ENCODE measurements around the gene ABHD12B. TPM values are rescaled to one million over a fixed set of nuclear protein-coding genes. Genes with fewer than 3 reads are reported as not detected.

ABHD12B gene
- polyA plus RNA-seq, 3 donors, result 0.45 to 0.54 TPM; not detected in 1

DNA sequence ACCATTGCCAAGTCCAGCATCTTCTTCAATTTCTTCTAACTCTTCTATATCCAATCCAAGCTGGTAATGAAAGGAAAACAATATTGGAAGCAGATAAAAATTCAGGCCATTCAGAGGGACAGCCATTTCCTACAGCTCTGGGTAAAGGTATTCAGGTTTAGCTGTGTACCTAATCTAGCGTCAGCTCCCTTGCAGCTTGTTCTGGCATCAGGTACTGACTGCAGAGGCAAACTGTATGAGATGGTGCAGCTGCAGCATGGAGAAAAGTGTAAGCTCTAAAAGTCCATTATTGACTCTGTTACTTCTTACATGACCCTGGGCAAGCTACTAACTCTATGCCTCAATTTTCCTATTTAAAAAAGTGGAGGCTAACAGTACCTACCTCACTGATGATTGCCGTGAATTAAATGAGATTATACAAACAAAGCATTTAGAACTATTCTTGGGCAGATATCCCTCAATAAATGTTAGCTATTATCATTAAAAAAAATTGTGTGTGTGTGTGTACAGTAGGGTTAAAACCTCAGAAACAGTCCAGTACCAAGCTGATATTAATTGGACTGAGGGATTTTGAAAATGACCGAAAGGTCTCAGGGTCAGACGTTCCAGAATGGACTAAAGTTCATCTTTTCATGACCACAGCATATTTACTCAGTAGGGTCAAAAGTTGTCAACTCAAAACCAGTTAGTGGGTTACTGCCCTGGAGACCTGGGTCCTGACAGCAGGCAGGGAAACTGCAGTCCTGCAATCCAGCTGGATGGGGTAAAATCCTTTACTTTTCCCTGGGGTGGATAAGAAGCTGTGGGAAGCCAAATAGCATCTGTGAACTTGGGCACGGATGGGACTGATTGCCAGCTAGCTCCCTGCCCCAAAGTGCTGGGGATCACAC, 63.5 kb downstream of the ABHD12B start:
- no peaks in the 10 kb centered on the region for H3K9me3 Mint-ChIP-seq
- H3K27me3 Mint-ChIP-seq (ENCODE audit: low read depth in 3 of 3), result no peaks in the 10 kb centered on the region
- H3K36me3 ChIP-seq (replicated peaks in 1 of 2; ENCODE audit: control insufficient read depth in 1 of 2, insufficient read depth in 2 of 2, low read length in 2 of 2), result peaks cover 42 to 54% of the 10 kb centered on the region in 2 donors
- peak overlapping the region; percentile 80 to 86 for H3K27ac ChIP-seq (ENCODE audit: low read depth in 1 of 2, low read length in 2 of 2)
- TF ChIP-seq, protein P1, sequence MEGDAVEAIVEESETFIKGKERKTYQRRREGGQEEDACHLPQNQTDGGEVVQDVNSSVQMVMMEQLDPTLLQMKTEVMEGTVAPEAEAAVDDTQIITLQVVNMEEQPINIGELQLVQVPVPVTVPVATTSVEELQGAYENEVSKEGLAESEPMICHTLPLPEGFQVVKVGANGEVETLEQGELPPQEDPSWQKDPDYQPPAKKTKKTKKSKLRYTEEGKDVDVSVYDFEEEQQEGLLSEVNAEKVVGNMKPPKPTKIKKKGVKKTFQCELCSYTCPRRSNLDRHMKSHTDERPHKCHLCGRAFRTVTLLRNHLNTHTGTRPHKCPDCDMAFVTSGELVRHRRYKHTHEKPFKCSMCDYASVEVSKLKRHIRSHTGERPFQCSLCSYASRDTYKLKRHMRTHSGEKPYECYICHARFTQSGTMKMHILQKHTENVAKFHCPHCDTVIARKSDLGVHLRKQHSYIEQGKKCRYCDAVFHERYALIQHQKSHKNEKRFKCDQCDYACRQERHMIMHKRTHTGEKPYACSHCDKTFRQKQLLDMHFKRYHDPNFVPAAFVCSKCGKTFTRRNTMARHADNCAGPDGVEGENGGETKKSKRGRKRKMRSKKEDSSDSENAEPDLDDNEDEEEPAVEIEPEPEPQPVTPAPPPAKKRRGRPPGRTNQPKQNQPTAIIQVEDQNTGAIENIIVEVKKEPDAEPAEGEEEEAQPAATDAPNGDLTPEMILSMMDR (IDR thresholded peaks at IDR 0.05), result no peak
- no peaks in the 10 kb centered on the region for H3K27me3 ChIP-seq (ENCODE audit: control insufficient read depth in 2 of 2, insufficient read depth in 2 of 2, low read length in 2 of 2)
- H3K4me2 ChIP-seq (replicated peaks; ENCODE audit: extremely low read depth, low read length, poor library complexity, severe bottlenecking), result no peak overlapping the region
- no peaks in the 10 kb centered on the region for H3K9me3 ChIP-seq (replicated peaks in 1 of 2; ENCODE audit: control insufficient read depth in 1 of 2, insufficient read depth in 1 of 2, low read length in 2 of 2)
- no peak overlapping the region for H3K4me3 ChIP-seq (replicated peaks in 1 of 3; ENCODE audit: low read depth in 2 of 3, low read length in 3 of 3)
- no peaks in the 10 kb centered on the region for H4K20me1 ChIP-seq (ENCODE audit: insufficient read depth, low read length)
- peaks cover 61 to 62% of the 10 kb centered on the region in 2 donors for H3K4me1 ChIP-seq (ENCODE audit: control insufficient read depth in 1 of 2, insufficient read depth in 2 of 2, low read length in 2 of 2)
- peak overlapping the region; percentile 54 to 97 (median 85) for H3K27ac Mint-ChIP-seq
- peaks cover 72% of the 10 kb centered on the region for H3K79me2 ChIP-seq (ENCODE audit: insufficient read depth, low read length)
- H3K4me3 Mint-ChIP-seq, result no peak overlapping the region
- no peak overlapping the region for H2AFZ ChIP-seq (ENCODE audit: insufficient read depth, low read depth, low read length, poor library complexity, severe bottlenecking)
- WGBS (ENCODE audit: insufficient coverage), result 100% methylated on average over 1 of the region's 5 CpGs
- intact Hi-C loops (cut with micrococcal nuclease), result loop anchor here in 1 of 2 donors (1.0 kb wide), 1 partner anchor 7 kb away; no protein-coding TSS in a partner anchor
- H3K36me3 Mint-ChIP-seq, result peaks cover 42 to 62% of the 10 kb centered on the region in 2 donors
- H3K4me1 Mint-ChIP-seq, result peaks cover 64% of the 10 kb centered on the region
- no peak for DNase-seq
- H3K9ac ChIP-seq (ENCODE audit: insufficient read depth, low read length, poor library complexity, severe bottlenecking), result no peak overlapping the region

DNA sequence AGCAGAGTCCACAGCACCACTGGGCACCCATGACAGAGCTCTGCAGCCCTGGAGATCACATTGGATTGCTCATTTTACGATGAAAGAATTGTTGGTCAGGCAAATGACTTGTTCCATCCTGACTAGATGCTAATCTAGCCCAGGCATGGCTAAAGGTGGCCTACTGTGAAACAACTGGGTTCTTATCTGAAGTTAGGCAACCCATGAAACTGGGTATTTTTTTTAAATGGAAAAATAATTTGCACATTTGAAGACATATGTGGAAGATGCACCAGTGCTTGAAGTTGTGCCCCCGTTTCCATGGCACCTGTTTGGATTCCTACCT, 64.1 kb downstream of the ABHD12B start:
- 100% methylated on average over 1 of the region's 2 CpGs for WGBS (ENCODE audit: insufficient coverage)

More for the DNA sequence above, 64.1 kb downstream of the ABHD12B start:
- Histone ChIP-seq H3K4me3 (replicated peaks in 1 of 3; ENCODE audit: low read depth in 2 of 3, low read length in 3 of 3) (peak overlapping the region in 1 of 3 experiments; percentile 58), H3K27ac (ENCODE audit: low read depth in 1 of 2, low read length in 2 of 2) (peak overlapping the region; percentile 80 to 86), H3K4me1 (ENCODE audit: control insufficient read depth in 1 of 2, insufficient read depth in 2 of 2, low read length in 2 of 2) (peaks cover 62 to 64% of the 10 kb centered on the region in 2 donors), H2AFZ (ENCODE audit: insufficient read depth, low read depth, low read length, poor library complexity, severe bottlenecking) (no peak overlapping the region), H3K9me3 (replicated peaks in 1 of 2; ENCODE audit: control insufficient read depth in 1 of 2, insufficient read depth in 1 of 2, low read length in 2 of 2) (no peaks in the 10 kb centered on the region), H4K20me1 (ENCODE audit: insufficient read depth, low read length) (no peaks in the 10 kb centered on the region), H3K36me3 (replicated peaks in 1 of 2; ENCODE audit: control insufficient read depth in 1 of 2, insufficient read depth in 2 of 2, low read length in 2 of 2) (peaks cover 39 to 48% of the 10 kb centered on the region in 2 donors), H3K27me3 (ENCODE audit: control insufficient read depth in 2 of 2, insufficient read depth in 2 of 2, low read length in 2 of 2) (no peaks in the 10 kb centered on the region), H3K4me2 (replicated peaks; ENCODE audit: extremely low read depth, low read length, poor library complexity, severe bottlenecking) (no peak overlapping the region), H3K79me2 (ENCODE audit: insufficient read depth, low read length) (peaks cover 73% of the 10 kb centered on the region), H3K9ac (ENCODE audit: insufficient read depth, low read length, poor library complexity, severe bottlenecking) (no peak overlapping the region)
- Mint-ChIP-seq H3K4me1 (peaks cover 66% of the 10 kb centered on the region), H3K4me3 (no peak overlapping the region), H3K27ac (peak overlapping the region; percentile 90 to 98 (median 94)), H3K36me3 (peaks cover 40 to 60% of the 10 kb centered on the region in 2 donors), H3K27me3 (ENCODE audit: low read depth in 3 of 3) (no peaks in the 10 kb centered on the region), H3K9me3 (no peaks in the 10 kb centered on the region)
- TF ChIP-seq, protein P1 (IDR thresholded peaks at IDR 0.05), result no peak
- DNase-seq, result no peak
- intact Hi-C loops (cut with micrococcal nuclease), result loop anchor here in 1 of 2 donors (1.0 kb wide), 1 partner anchor 8 kb away; no protein-coding TSS in a partner anchor

Data from CD14-positive monocyte (primary cell).